ENCODE results near the gene CCT8. TPM values are rescaled to one million over a fixed set of nuclear protein-coding genes. Genes with fewer than 3 reads are reported as not detected.

Gene CCT8
- total and polyA plus RNA-seq, 2 of the 4 experiments (the other 2 are of a cell fraction) = 172 to 192 TPM

DNA sequence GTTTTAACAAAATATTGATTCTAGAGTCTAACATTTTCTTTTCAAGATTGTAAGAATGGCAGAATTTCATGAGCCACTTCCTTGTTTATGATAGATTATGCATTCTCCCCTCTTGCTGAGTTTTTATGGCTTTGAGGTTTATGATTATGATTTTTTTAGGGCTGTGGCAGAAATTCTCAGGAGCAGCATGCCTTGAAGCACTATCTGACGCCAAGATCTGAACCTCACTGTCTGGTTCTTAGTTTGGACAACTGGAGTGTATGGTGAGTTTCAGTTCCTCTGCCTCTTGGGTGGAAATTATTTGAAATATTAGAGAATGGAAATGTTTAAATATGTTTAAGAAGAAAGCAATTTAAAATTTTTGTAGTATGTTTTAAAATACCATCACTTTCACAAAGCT, 38.8 kb downstream of the CCT8 start:
- Histone ChIP-seq H4K20me1 (ENCODE audit: insufficient read depth, low read length) (no peaks in the 10 kb centered on the region), H2AFZ (replicated peaks; ENCODE audit: low read length, poor library complexity) (no peak overlapping the region), H4K8ac (ENCODE audit: low read depth in 2 of 2, low read length in 2 of 2) (no peak overlapping the region), H2BK5ac (ENCODE audit: low read depth, low read length, poor library complexity, severe bottlenecking) (no peak overlapping the region), H3K36me3 (ENCODE audit: control insufficient read depth, insufficient read depth, low read length) (peaks cover 40% of the 10 kb centered on the region), H3K56ac (ENCODE audit: extremely low read depth, insufficient read depth, low read length) (no peak overlapping the region), H4K91ac (ENCODE audit: insufficient read depth, low read depth, low read length) (no peak overlapping the region), H3K4me3 (ENCODE audit: insufficient read depth, low read depth, low read length) (no peak overlapping the region), H3K9me3 (ENCODE audit: control insufficient read depth, insufficient read depth, low read length) (no peaks in the 10 kb centered on the region), H3K27me3 (ENCODE audit: control insufficient read depth, insufficient read depth, low read length) (no peaks in the 10 kb centered on the region), H3K27ac (ENCODE audit: insufficient read depth, low read length) (no peak overlapping the region), H2BK15ac (ENCODE audit: low read depth, low read length) (no peak overlapping the region), H3K9me1 (ENCODE audit: insufficient read depth, low read length) (peaks cover 4% of the 10 kb centered on the region; the same call in 1 of the 2 replicates), H4K5ac (ENCODE audit: low read depth, low read length) (no peak overlapping the region), H3K4me1 (ENCODE audit: control insufficient read depth, insufficient read depth, low read length) (no peaks in the 10 kb centered on the region), H3K18ac (ENCODE audit: low read depth, low read length) (no peak overlapping the region), H3K23ac (ENCODE audit: low read depth, low read length) (no peak overlapping the region), H2BK120ac (ENCODE audit: low read depth, low read length) (no peak overlapping the region), H2AK9ac (replicated peaks; ENCODE audit: low read depth, low read length, poor library complexity) (no peak overlapping the region), H3K9ac (ENCODE audit: low read depth, low read length) (no peak overlapping the region), H2BK20ac (ENCODE audit: low read depth, low read length) (no peak overlapping the region), H3K4me2 (ENCODE audit: low read depth, low read length) (no peak overlapping the region), H3K4ac (ENCODE audit: low read depth, low read length) (no peak overlapping the region), H3K79me1 (ENCODE audit: low read depth in 1 of 2, low read length in 2 of 2) (peaks cover 18 to 24% of the 10 kb centered on the region in 2 experiments), H2AK5ac (ENCODE audit: low read depth, low read length) (no peak overlapping the region), H3K14ac (replicated peaks; ENCODE audit: low read depth, low read length) (no peak overlapping the region)
- no TSS peak for BruUV-seq (replicated peaks)
- dilution Hi-C loops (cut with HindIII; ENCODE audit: low sequenced_read_pairs, unreplicated experiment) = no loop called here
- POLR2A ChIA-PET (ENCODE audit: unreplicated experiment) = no interaction called here
- CTCF ChIA-PET = no interaction called here
- in situ Hi-C loops (cut with MboI; ENCODE audit: low sequenced_read_pairs) = loop anchor here (5.0 kb wide), 1 partner anchor 33 kb away; no protein-coding TSS in a partner anchor
- intact Hi-C loops (cut with micrococcal nuclease) = loop anchor here (5.0 kb wide), 1 partner anchor 33 kb away; no protein-coding TSS in a partner anchor
- TF ChIP-seq MAZ (IDR thresholded peaks at IDR 0.05; ENCODE audit: borderline replicate concordance, low read depth, low read length) (no peak), MAFK (IDR thresholded peaks at IDR 0.05; ENCODE audit: low read depth, low read length) (no peak), BHLHE40 (IDR thresholded peaks at IDR 0.05; ENCODE audit: low read depth, low read length) (no peak)
- WGBS, 2 experiments (ENCODE audit: extremely low coverage in 2 of 2, insufficient read length in 1 of 2) = no CpG with 5 or more reads among the region's 1 CpG
- DNase-seq = no peak
- ATAC-seq (ENCODE audit: low read depth) = no peak

Data from IMR-90 (cell line).